IMR-90 (cell line): ENCODE data around the gene TUBB6. TPM values are rescaled to one million over a fixed set of nuclear protein-coding genes. Genes with fewer than 3 reads are reported as not detected.

Experiments
- ATAC-seq: fragments of 200-7000 bp; cut with Tn5 transposase; 2 replicates; pipeline ENCODE4 v1.9.1; 2020; ENCODE audit warnings: low read depth, mild to moderate bottlenecking, moderate library complexity
- BruUV-seq: library from RNA; stranded (reverse); fragments of 400-500 nt; replicated peaks from 2 replicates; lab custom pipeline; 2021; lab: Mats Ljungman, UMichigan
- CTCF ChIA-PET: fragments of 300-600 bp; formaldehyde crosslinking; extraction: SDS; loops from one replicate; lab custom pipeline; 2021; ENCODE audit warnings: antibody characterized with exemption; lab: Yijun Ruan, JAX
- POLR2A ChIA-PET: fragments of 300-600 bp; sonication (Branson Sonifier 250); formaldehyde crosslinking; loops from one replicate; lab custom pipeline; 2022; ENCODE audit warnings: antibody characterized with exemption; ENCODE audit not compliant: unreplicated experiment; lab: Charles Lee
- DNase-seq: peaks from one replicate; pipeline ENCODE4 v3.0.0; 2013
- H2AFZ ChIP-seq: replicated peaks from 2 replicates; pipeline ENCODE3; 2013; ENCODE audit warnings: low read length, mild to moderate bottlenecking; ENCODE audit not compliant: poor library complexity
- H2AK5ac ChIP-seq: 2 replicates; pipeline ENCODE4 v1.6.1; 2013; ENCODE audit warnings: low read depth, low read length, inconsistent platforms
- H2AK9ac ChIP-seq: replicated peaks from 2 replicates; pipeline ENCODE3; 2013; ENCODE audit warnings: mild to moderate bottlenecking, low read depth, low read length, moderate library complexity; ENCODE audit not compliant: poor library complexity
- H2BK120ac ChIP-seq: 2 replicates; pipeline ENCODE4 v1.6.1; 2013; ENCODE audit warnings: low read depth, low read length, inconsistent platforms
- H2BK15ac ChIP-seq: 3 replicates; pipeline ENCODE4 v1.6.1; 2013; ENCODE audit warnings: low read depth, low read length, inconsistent platforms
- H2BK20ac ChIP-seq: 2 replicates; pipeline ENCODE4 v1.6.1; 2013; ENCODE audit warnings: low read depth, mild to moderate bottlenecking, inconsistent platforms, low read length, moderate library complexity
- H2BK5ac ChIP-seq: 2 replicates; pipeline ENCODE4 v1.6.1; 2013; ENCODE audit warnings: mild to moderate bottlenecking, low read depth, low read length, inconsistent platforms; ENCODE audit not compliant: poor library complexity, severe bottlenecking
- H3K14ac ChIP-seq: replicated peaks from 2 replicates; pipeline ENCODE4 v1.6.1; 2013; ENCODE audit warnings: low read depth, low read length, inconsistent platforms
- H3K18ac ChIP-seq: 2 replicates; pipeline ENCODE4 v1.6.1; 2013; ENCODE audit warnings: low read depth, low read length, control low read depth
- H3K23ac ChIP-seq: 2 replicates; pipeline ENCODE4 v1.6.1; 2013; ENCODE audit warnings: low read depth, low read length, inconsistent platforms
- H3K27ac ChIP-seq: 2 replicates; pipeline ENCODE4 v1.5.1; 2013; ENCODE audit warnings: mild to moderate bottlenecking, control low read depth, low read length; ENCODE audit not compliant: insufficient read depth
- H3K27me3 ChIP-seq: 2 replicates; pipeline ENCODE4 v1.6.1; 2013; ENCODE audit warnings: low read length; ENCODE audit not compliant: control insufficient read depth, insufficient read depth
- H3K36me3 ChIP-seq: 2 replicates; pipeline ENCODE4 v1.6.1; 2013; ENCODE audit warnings: low read length, mixed read lengths; ENCODE audit not compliant: control insufficient read depth, insufficient read depth
- H3K4ac ChIP-seq: 2 replicates; pipeline ENCODE4 v1.6.1; 2013; ENCODE audit warnings: low read depth, low read length, inconsistent platforms
- H3K4me1 ChIP-seq: 2 replicates; pipeline ENCODE4 v1.6.1; 2013; ENCODE audit warnings: low read length, mixed read lengths; ENCODE audit not compliant: control insufficient read depth, insufficient read depth
- H3K4me2 ChIP-seq: 2 replicates; pipeline ENCODE4 v1.6.1; 2013; ENCODE audit warnings: low read depth, mild to moderate bottlenecking, control low read depth, low read length, moderate library complexity
- H3K4me3 ChIP-seq: 2 replicates; pipeline ENCODE4 v1.5.1; 2013; ENCODE audit warnings: low read depth, mild to moderate bottlenecking, control low read depth, low read length, moderate library complexity; ENCODE audit not compliant: insufficient read depth
- H3K56ac ChIP-seq: 2 replicates; pipeline ENCODE4 v1.6.1; 2013; ENCODE audit warnings: low read length, inconsistent platforms; ENCODE audit not compliant: insufficient read depth; ENCODE audit errors: extremely low read depth
- H3K79me1 ChIP-seq, 2 experiments: 2 replicates each; pipeline ENCODE4 v1.6.1; 2013; ENCODE audit warnings: low read length in 2 of 2, inconsistent platforms in 1 of 2, low read depth in 1 of 2
- H3K9ac ChIP-seq: 2 replicates; pipeline ENCODE4 v1.6.1; 2013; ENCODE audit warnings: low read depth, low read length, control low read depth
- H3K9me1 ChIP-seq: 2 replicates; pipeline ENCODE4 v1.6.1; 2013; ENCODE audit warnings: low read length, inconsistent platforms; ENCODE audit not compliant: insufficient read depth
- H3K9me3 ChIP-seq: 2 replicates; pipeline ENCODE4 v1.6.1; 2013; ENCODE audit warnings: low read length; ENCODE audit not compliant: control insufficient read depth, insufficient read depth
- H4K20me1 ChIP-seq: 2 replicates; pipeline ENCODE4 v1.6.1; 2013; ENCODE audit warnings: low read length, inconsistent platforms; ENCODE audit not compliant: insufficient read depth
- H4K5ac ChIP-seq: 2 replicates; pipeline ENCODE4 v1.6.1; 2013; ENCODE audit warnings: mild to moderate bottlenecking, low read depth, low read length, control low read depth
- H4K8ac ChIP-seq, 2 experiments: 2 replicates each; pipeline ENCODE4 v1.6.1; 2013; ENCODE audit warnings: low read depth in 2 of 2, low read length in 2 of 2, control low read depth in 1 of 2, inconsistent platforms in 1 of 2
- H4K91ac ChIP-seq: 2 replicates; pipeline ENCODE4 v1.6.1; 2013; ENCODE audit warnings: low read depth, low read length, inconsistent platforms; ENCODE audit not compliant: insufficient read depth
- CHD1 ChIP-seq: IDR thresholded peaks from 2 replicates; pipeline ENCODE4 v1.6.1; 2012; ENCODE audit warnings: low read depth, low read length, improper control_type of control experiment
- CTCF ChIP-seq: conservative IDR thresholded peaks from 2 replicates; pipeline ENCODE4 v1.5.1; 2012; ENCODE audit warnings: mild to moderate bottlenecking, low read depth, low read length, improper control_type of control experiment
- ELK1 ChIP-seq: fragments of 150-350 bp; IDR thresholded peaks from 2 replicates; pipeline ENCODE4 v1.6.1; 2016; ENCODE audit warnings: low read depth, mild to moderate bottlenecking, low read length, moderate library complexity, borderline replicate concordance
- FOS ChIP-seq: fragments of 150-350 bp; IDR thresholded peaks from 2 replicates; pipeline ENCODE4 v1.6.1; 2016; ENCODE audit warnings: low read depth, low read length
- NFE2L2 ChIP-seq: fragments of 150-350 bp; IDR thresholded peaks from 2 replicates; pipeline ENCODE4 v1.6.1; 2016; ENCODE audit warnings: low read depth, mild to moderate bottlenecking, low read length
- POLR2A ChIP-seq: IDR thresholded peaks from 2 replicates; pipeline ENCODE4 v1.6.1; 2012; ENCODE audit warnings: mild to moderate bottlenecking, low read depth, low read length
- RCOR1 ChIP-seq: IDR thresholded peaks from 2 replicates; pipeline ENCODE4 v1.6.1; 2012; ENCODE audit warnings: mild to moderate bottlenecking, low read length, improper control_type of control experiment; ENCODE audit not compliant: insufficient replicate concordance
- WGBS, 2 experiments: methylation state at CpG; one replicate each; pipeline versions ENCODE4 v1.1.5 to v1.1.7; 2013; ENCODE audit warnings: missing lambda C conversion rate in 2 of 2; ENCODE audit not compliant: insufficient read length in 1 of 2; ENCODE audit errors: extremely low coverage in 2 of 2; 5-methylcytosine and 5-hydroxymethylcytosine counted together
- dilution Hi-C: fragments of 300-500 bp; cut with HindIII; formaldehyde crosslinking; loops from one replicate; pipeline ENCODE4 v1.14.3; 2018; ENCODE audit warnings: low sequenced_read_pairs; ENCODE audit not compliant: unreplicated experiment
- in situ Hi-C: fragments of 300-500 bp; cut with MboI; formaldehyde crosslinking; loops from 3 replicates; pipeline ENCODE4 v1.14.3; 2019; ENCODE audit warnings: low sequenced_read_pairs, inconsistent platforms, mixed read lengths
- intact Hi-C: fragments of 100-400 bp; cut with micrococcal nuclease; formaldehyde crosslinking; loops from 2 replicates; pipeline ENCODE4 v1.10.0; 2022
- polyA plus RNA-seq, 3 experiments: library from polyadenylated mRNA; depleted of rRNA; stranded (reverse); fragments of >200 nt; gene quantifications; 2 replicates each; pipeline ENCODE4 v1.2.3, GENCODE V29; 2012; ENCODE audit warnings: low replicate concordance in 1 of 3
- total RNA-seq: library from RNA; depleted of rRNA; stranded (reverse); fragments of >200 nt; gene quantifications from 2 replicates; pipeline ENCODE4 v1.2.3, GENCODE V29; 2012

TUBB6 gene
- total and polyA plus RNA-seq, 2 of the 4 experiments (the other 2 are of a cell fraction): 927 to 1,040 TPM

GRCh38 chr18:12318857-12319256, 10.8 kb downstream of the TUBB6 start:
- H4K20me1 ChIP-seq: peaks cover 91% of the 10 kb centered on the region
- H2AFZ ChIP-seq: no peak overlapping the region
- H3K79me1 ChIP-seq: peaks cover 35 to 62% of the 10 kb centered on the region in 2 experiments
- H3K36me3 ChIP-seq: peaks cover 57% of the 10 kb centered on the region
- H3K9me1 ChIP-seq: peaks cover 7% of the 10 kb centered on the region; the same call in 1 of the 2 replicates
- H3K56ac ChIP-seq: no peak overlapping the region
- ChIA-PET CTCF (interaction anchor here (1.1 to 2.3 kb wide), 4 partner anchors 10 to 81 kb away, joined by 3 to 5 read pairs (median 4); no protein-coding TSS in a partner anchor), POLR2A (no interaction called here)
- in situ Hi-C loops (no loop called here), intact Hi-C loops (no loop called here), dilution Hi-C loops (no loop called here)
- H3K4me3 ChIP-seq: no peak overlapping the region
- WGBS, 2 experiments: no CpG with 5 or more reads among the region's 5 CpGs
- no peaks in the 10 kb centered on the region for H3K9me3 ChIP-seq
- H3K27me3 ChIP-seq: no peaks in the 10 kb centered on the region
- H3K14ac ChIP-seq: no peak overlapping the region
- no peak overlapping the region for H3K23ac ChIP-seq
- peaks cover 16% of the 10 kb centered on the region for H3K4me1 ChIP-seq
- no peak overlapping the region for H3K4ac ChIP-seq
- H2AK5ac ChIP-seq: no peak overlapping the region
- H3K9ac ChIP-seq: no peak overlapping the region
- no peak overlapping the region for H4K91ac ChIP-seq
- no TSS peak for BruUV-seq
- ATAC-seq (no peak), DNase-seq (no peak)
- H3K18ac ChIP-seq: no peak overlapping the region
- no peak overlapping the region for H4K5ac ChIP-seq
- H2BK120ac ChIP-seq: no peak overlapping the region
- H2AK9ac ChIP-seq: no peak overlapping the region
- no peak overlapping the region for H3K4me2 ChIP-seq
- no peak overlapping the region for H3K27ac ChIP-seq
- H2BK5ac ChIP-seq: no peak overlapping the region
- H4K8ac ChIP-seq: no peak overlapping the region
- TF ChIP-seq FOS (no peak), ELK1 (no peak), NFE2L2 (no peak), CTCF (no peak), CHD1 (no peak), POLR2A (no peak), RCOR1 (no peak)
- H2BK15ac ChIP-seq: no peak overlapping the region
- H2BK20ac ChIP-seq: no peak overlapping the region
